ENCODE results near the gene SPRR5. TPM values are rescaled to one million over a fixed set of nuclear protein-coding genes. Genes with fewer than 3 reads are reported as not detected.

SPRR5 gene
- total RNA-seq, 1 donor = not detected

DNA sequence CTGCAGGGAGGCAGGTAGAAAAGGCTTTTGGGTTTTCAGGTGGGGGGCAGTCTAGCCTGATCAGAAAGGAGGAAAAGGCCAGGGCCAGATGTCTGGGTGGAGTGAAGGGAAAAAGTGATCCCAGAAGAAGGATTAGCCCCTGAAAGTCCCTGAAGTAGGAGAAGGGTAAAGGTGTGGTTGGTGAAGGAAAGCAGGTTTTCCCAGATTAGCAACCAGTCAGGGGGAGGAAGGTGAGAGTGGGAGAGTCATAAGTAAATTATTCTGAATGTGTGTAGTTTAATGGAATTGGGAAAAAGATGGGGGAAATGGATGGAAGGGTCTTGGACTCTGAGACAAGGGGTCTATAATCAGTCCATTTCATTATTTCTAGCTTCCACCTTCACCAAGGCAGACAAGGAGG, 36.2 kb downstream of the SPRR5 start:
- H3K27ac ChIP-seq (ENCODE audit: low read depth, low read length) = no peak overlapping the region
- no peaks in the 10 kb centered on the region for H3K79me2 ChIP-seq (ENCODE audit: insufficient read depth, low read length)
- no peaks in the 10 kb centered on the region for H3K36me3 ChIP-seq (ENCODE audit: insufficient read depth, low read length)
- H3K4me1 ChIP-seq (ENCODE audit: insufficient read depth, low read length) = no peaks in the 10 kb centered on the region
- no peaks in the 10 kb centered on the region for H4K20me1 ChIP-seq (ENCODE audit: insufficient read depth, low read length)
- no peak overlapping the region for H3K4me2 ChIP-seq (ENCODE audit: insufficient read depth, low read length)
- TF ChIP-seq, protein P1, sequence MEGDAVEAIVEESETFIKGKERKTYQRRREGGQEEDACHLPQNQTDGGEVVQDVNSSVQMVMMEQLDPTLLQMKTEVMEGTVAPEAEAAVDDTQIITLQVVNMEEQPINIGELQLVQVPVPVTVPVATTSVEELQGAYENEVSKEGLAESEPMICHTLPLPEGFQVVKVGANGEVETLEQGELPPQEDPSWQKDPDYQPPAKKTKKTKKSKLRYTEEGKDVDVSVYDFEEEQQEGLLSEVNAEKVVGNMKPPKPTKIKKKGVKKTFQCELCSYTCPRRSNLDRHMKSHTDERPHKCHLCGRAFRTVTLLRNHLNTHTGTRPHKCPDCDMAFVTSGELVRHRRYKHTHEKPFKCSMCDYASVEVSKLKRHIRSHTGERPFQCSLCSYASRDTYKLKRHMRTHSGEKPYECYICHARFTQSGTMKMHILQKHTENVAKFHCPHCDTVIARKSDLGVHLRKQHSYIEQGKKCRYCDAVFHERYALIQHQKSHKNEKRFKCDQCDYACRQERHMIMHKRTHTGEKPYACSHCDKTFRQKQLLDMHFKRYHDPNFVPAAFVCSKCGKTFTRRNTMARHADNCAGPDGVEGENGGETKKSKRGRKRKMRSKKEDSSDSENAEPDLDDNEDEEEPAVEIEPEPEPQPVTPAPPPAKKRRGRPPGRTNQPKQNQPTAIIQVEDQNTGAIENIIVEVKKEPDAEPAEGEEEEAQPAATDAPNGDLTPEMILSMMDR (IDR thresholded peaks at IDR 0.05; ENCODE audit: extremely low read depth, low read depth, low read length) = no peak
- no peak overlapping the region for H3K4me3 ChIP-seq (ENCODE audit: insufficient read depth, low read length)
- H2AFZ ChIP-seq (ENCODE audit: low read length) = no peak overlapping the region
- no peaks in the 10 kb centered on the region for H3K27me3 ChIP-seq (ENCODE audit: insufficient read depth, low read length)
- H3K9me3 ChIP-seq (ENCODE audit: low read depth, low read length) = no peaks in the 10 kb centered on the region
- no peak for DNase-seq (ENCODE audit: insufficient read length, low spot score, missing footprints)

DNA sequence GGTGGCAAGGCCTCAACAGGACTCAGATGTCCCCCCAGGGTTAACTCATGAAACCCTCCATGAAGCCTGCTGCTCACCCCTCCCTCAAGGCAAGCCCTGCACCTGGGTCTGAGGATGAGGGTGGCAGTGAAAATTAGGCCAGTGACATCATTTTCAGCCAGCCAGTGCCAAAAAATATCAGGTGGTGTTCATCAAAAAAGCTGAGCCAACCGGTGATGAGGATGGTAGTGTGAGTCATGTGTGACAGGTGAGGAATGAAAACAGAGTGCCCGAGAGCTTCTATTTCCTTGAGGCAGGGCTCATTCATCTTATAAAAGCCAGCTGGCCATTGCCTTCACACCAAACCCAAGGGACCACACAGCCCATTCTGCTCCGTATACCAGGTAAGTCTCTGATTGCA, 36.7 kb downstream of the SPRR5 start, which contains the start of gene SPRR1A:
SPRR1A (plus strand) TSS at position 339 of the 400 bp plus-strand sequence. CDS start 1,150 bp downstream, outside the sequence.
- Histone ChIP-seq H3K9me3 (ENCODE audit: low read depth, low read length) (no peaks in the 10 kb centered on the region), H3K27me3 (ENCODE audit: insufficient read depth, low read length) (no peaks in the 10 kb centered on the region), H3K4me3 (ENCODE audit: insufficient read depth, low read length) (no peak within 1 kb of the TSS), H2AFZ (ENCODE audit: low read length) (no peak within 1 kb of the TSS), H3K36me3 (ENCODE audit: insufficient read depth, low read length) (no peaks in the 10 kb centered on the region), H3K4me2 (ENCODE audit: insufficient read depth, low read length) (no peak within 1 kb of the TSS), H3K27ac (ENCODE audit: low read depth, low read length) (no peak within 1 kb of the TSS), H4K20me1 (ENCODE audit: insufficient read depth, low read length) (no peaks in the 10 kb centered on the region), H3K4me1 (ENCODE audit: insufficient read depth, low read length) (no peaks in the 10 kb centered on the region), H3K79me2 (ENCODE audit: insufficient read depth, low read length) (no peaks in the 10 kb centered on the region)
- peak; percentile 31 for DNase-seq (ENCODE audit: insufficient read length, low spot score, missing footprints)
- TF ChIP-seq, protein P1 (IDR thresholded peaks at IDR 0.05; ENCODE audit: extremely low read depth, low read depth, low read length) = no peak

DNA sequence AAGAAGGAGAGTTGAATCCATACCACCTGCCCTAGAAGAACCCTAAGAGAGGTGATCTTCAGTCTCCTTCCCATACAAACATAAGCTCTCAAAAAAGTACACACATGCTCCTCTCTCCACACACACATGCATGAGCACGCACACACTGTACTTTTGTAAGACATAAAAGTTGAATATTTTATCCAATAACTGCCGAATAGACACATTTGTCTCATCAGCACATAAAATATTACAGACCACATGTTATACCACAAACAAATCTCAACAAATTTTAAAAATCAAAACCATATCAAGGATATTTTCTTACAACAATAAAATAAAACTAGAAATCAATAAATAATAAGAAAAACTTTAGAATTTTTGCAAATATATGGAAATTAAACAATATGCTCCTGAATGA, 39.6 kb downstream of the SPRR5 start:
- Histone ChIP-seq H3K4me2 (ENCODE audit: insufficient read depth, low read length) (no peak overlapping the region), H3K9me3 (ENCODE audit: low read depth, low read length) (no peaks in the 10 kb centered on the region), H3K27ac (ENCODE audit: low read depth, low read length) (no peak overlapping the region), H3K4me1 (ENCODE audit: insufficient read depth, low read length) (no peaks in the 10 kb centered on the region), H3K27me3 (ENCODE audit: insufficient read depth, low read length) (no peaks in the 10 kb centered on the region), H3K36me3 (ENCODE audit: insufficient read depth, low read length) (no peaks in the 10 kb centered on the region), H4K20me1 (ENCODE audit: insufficient read depth, low read length) (no peaks in the 10 kb centered on the region), H2AFZ (ENCODE audit: low read length) (no peak overlapping the region), H3K79me2 (ENCODE audit: insufficient read depth, low read length) (no peaks in the 10 kb centered on the region), H3K4me3 (ENCODE audit: insufficient read depth, low read length) (no peak overlapping the region)
- DNase-seq (ENCODE audit: insufficient read length, low spot score, missing footprints) = no peak
- TF ChIP-seq, protein P1 (IDR thresholded peaks at IDR 0.05; ENCODE audit: extremely low read depth, low read depth, low read length) = no peak

DNA sequence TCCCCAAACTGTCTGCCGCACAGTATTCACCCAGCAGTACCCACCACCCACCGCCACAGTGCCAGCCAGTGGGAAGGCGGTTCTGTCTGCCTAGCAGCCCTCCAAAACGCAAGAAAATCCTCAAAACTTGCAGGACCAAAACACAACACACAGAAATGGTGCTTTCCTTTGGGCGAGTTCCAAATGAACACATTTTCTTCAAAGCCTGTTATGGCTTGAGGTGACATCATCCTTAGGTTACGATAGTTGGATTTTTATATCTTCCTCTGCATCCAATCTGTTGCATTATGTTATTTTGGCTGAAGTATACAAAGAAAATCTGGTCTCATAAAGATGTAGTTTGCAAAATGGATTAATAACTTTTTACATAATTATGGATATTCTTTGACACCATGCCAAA, 46.2 kb downstream of the SPRR5 start:
- no peak overlapping the region for H2AFZ ChIP-seq (ENCODE audit: low read length)
- peak; percentile 26 for DNase-seq (ENCODE audit: insufficient read length, low spot score, missing footprints)
- H3K36me3 ChIP-seq (ENCODE audit: insufficient read depth, low read length) = no peaks in the 10 kb centered on the region
- H3K4me2 ChIP-seq (ENCODE audit: insufficient read depth, low read length) = no peak overlapping the region
- H3K4me3 ChIP-seq (ENCODE audit: insufficient read depth, low read length) = no peak overlapping the region
- H3K27me3 ChIP-seq (ENCODE audit: insufficient read depth, low read length) = no peaks in the 10 kb centered on the region
- TF ChIP-seq, protein P1 (IDR thresholded peaks at IDR 0.05; ENCODE audit: extremely low read depth, low read depth, low read length) = no peak
- no peaks in the 10 kb centered on the region for H4K20me1 ChIP-seq (ENCODE audit: insufficient read depth, low read length)
- H3K27ac ChIP-seq (ENCODE audit: low read depth, low read length) = no peak overlapping the region
- no peaks in the 10 kb centered on the region for H3K4me1 ChIP-seq (ENCODE audit: insufficient read depth, low read length)
- no peaks in the 10 kb centered on the region for H3K79me2 ChIP-seq (ENCODE audit: insufficient read depth, low read length)
- H3K9me3 ChIP-seq (ENCODE audit: low read depth, low read length) = no peaks in the 10 kb centered on the region

Data from osteoblast (primary cell).